HepG2 (cell line): ENCODE results near the gene ZBED5. TPM values are rescaled to one million over a fixed set of nuclear protein-coding genes. Genes with fewer than 3 reads are reported as not detected.

ENCODE experiments used
- AGO2 ChIP-seq: fragments of 200-400 bp; formaldehyde crosslinking; optimal IDR thresholded peaks from 2 replicates; pipeline ENCODE3; 2017; ENCODE audit warnings: mild to moderate bottlenecking, low read depth, low read length, moderate library complexity
- HIVEP1 ChIP-seq: sonication (generic); formaldehyde crosslinking; IDR thresholded peaks from 2 replicates; pipeline ENCODE4 v1.4.0; 2020; ENCODE audit warnings: mild to moderate bottlenecking, missing genetic modification reagents
- HMGA1 ChIP-seq: sonication (generic); formaldehyde crosslinking; conservative IDR thresholded peaks from 2 replicates; pipeline ENCODE4 v1.4.0; 2020; ENCODE audit warnings: missing genetic modification reagents
- KLF13 ChIP-seq: sonication (generic); formaldehyde crosslinking; IDR thresholded peaks from 2 replicates; pipeline ENCODE4 v1.4.0; 2020; ENCODE audit warnings: mild to moderate bottlenecking, missing genetic modification reagents
- MED8 ChIP-seq: sonication (generic); formaldehyde crosslinking; IDR thresholded peaks from 2 replicates; pipeline ENCODE4 v1.8.1; 2023; ENCODE audit warnings: mild to moderate bottlenecking, missing genetic modification reagents; ENCODE audit not compliant: insufficient replicate concordance
- NCOR1 ChIP-seq: fragments of 200-600 bp; sonication (generic); IDR thresholded peaks from 2 replicates; pipeline ENCODE4 v1.7.0; 2017; ENCODE audit warnings: antibody characterized with exemption, low read length, borderline replicate concordance
- NFE2L1 ChIP-seq: sonication (generic); formaldehyde crosslinking; IDR thresholded peaks from 2 replicates; pipeline ENCODE4 v1.4.0; 2020; ENCODE audit warnings: missing genetic modification reagents, mild to moderate bottlenecking, borderline replicate concordance
- NKX3-1 ChIP-seq: sonication (generic); formaldehyde crosslinking; IDR thresholded peaks from 2 replicates; pipeline ENCODE4 v1.5.0; 2020; ENCODE audit warnings: missing genetic modification reagents
- PAWR ChIP-seq: sonication (generic); formaldehyde crosslinking; IDR thresholded peaks from 2 replicates; pipeline ENCODE4 v1.4.0; 2020; ENCODE audit warnings: missing genetic modification reagents, mild to moderate bottlenecking, borderline replicate concordance
- POLR2A ChIP-seq, 2 experiments: IDR thresholded peaks; 2 replicates each; pipeline ENCODE4 v1.6.1; 2011; ENCODE audit warnings: low read depth in 2 of 2, low read length in 2 of 2, mild to moderate bottlenecking in 1 of 2, moderate library complexity in 1 of 2; ENCODE audit not compliant: insufficient read depth in 1 of 2
- SYNCRIP ChIP-seq: fragments of 200-400 bp; formaldehyde crosslinking; IDR thresholded peaks from 2 replicates; pipeline ENCODE4 v1.6.1; 2018; ENCODE audit warnings: mild to moderate bottlenecking, low read depth, low read length; ENCODE audit not compliant: insufficient read depth
- TARDBP ChIP-seq: sonication (generic); formaldehyde crosslinking; IDR thresholded peaks from 2 replicates; pipeline ENCODE4 v1.8.0; 2022; ENCODE audit warnings: mild to moderate bottlenecking, missing genetic modification reagents
- TEAD3 ChIP-seq: optimal IDR thresholded peaks from 2 replicates; pipeline ENCODE3; 2016; ENCODE audit warnings: borderline replicate concordance
- TMF1 ChIP-seq: sonication (generic); formaldehyde crosslinking; IDR thresholded peaks from 2 replicates; pipeline ENCODE4 v1.8.1; 2022; ENCODE audit warnings: low read depth, missing genetic modification reagents
- ZBTB7B ChIP-seq: sonication (generic); formaldehyde crosslinking; IDR thresholded peaks from 2 replicates; pipeline ENCODE4 v1.4.0; 2020; ENCODE audit warnings: missing genetic modification reagents
- ZNF296 ChIP-seq: sonication (generic); formaldehyde crosslinking; conservative IDR thresholded peaks from 2 replicates; pipeline ENCODE4 v1.5.0; 2020; ENCODE audit warnings: mild to moderate bottlenecking, missing genetic modification reagents
- ZNF501 ChIP-seq: sonication (generic); formaldehyde crosslinking; IDR thresholded peaks from 2 replicates; pipeline ENCODE4 v1.5.1; 2020; ENCODE audit warnings: mild to moderate bottlenecking, moderate library complexity, missing genetic modification reagents
- ZNF556 ChIP-seq: sonication (generic); formaldehyde crosslinking; IDR thresholded peaks from 2 replicates; pipeline ENCODE4 v1.4.0; 2020; ENCODE audit warnings: mild to moderate bottlenecking, missing genetic modification reagents, borderline replicate concordance
- ZNF563 ChIP-seq: sonication (generic); formaldehyde crosslinking; IDR thresholded peaks from 2 replicates; pipeline ENCODE4 v1.8.0; 2022; ENCODE audit warnings: mild to moderate bottlenecking, moderate library complexity, missing genetic modification reagents
- ZNF605 ChIP-seq: sonication (generic); formaldehyde crosslinking; IDR thresholded peaks from 2 replicates; pipeline ENCODE4 v1.8.0; 2022; ENCODE audit warnings: mild to moderate bottlenecking, missing genetic modification reagents
- ZNF777 ChIP-seq: sonication (generic); formaldehyde crosslinking; IDR thresholded peaks from 2 replicates; pipeline ENCODE4 v1.4.0; 2020; ENCODE audit warnings: missing genetic modification reagents
- ZNF878 ChIP-seq: sonication (generic); formaldehyde crosslinking; IDR thresholded peaks from 2 replicates; pipeline ENCODE4 v1.8.1; 2023; ENCODE audit warnings: mild to moderate bottlenecking, missing genetic modification reagents, moderate library complexity
- ZSCAN30 ChIP-seq: sonication (generic); formaldehyde crosslinking; IDR thresholded peaks from 2 replicates; pipeline ENCODE4 v1.5.0; 2020; ENCODE audit warnings: mild to moderate bottlenecking, missing genetic modification reagents
- polyA plus RNA-seq, 8 experiments: library from polyadenylated mRNA; depleted of rRNA in 3 of 8; stranded (reverse) in 7 of 8; unstranded in 1 of 8; fragments of >200 nt; fragmentation: Illumina TruSeq in 4 of 8; extraction: Trizol in 4 of 8; gene quantifications; 2 replicates each; pipeline versions ENCODE4 v1.2.1 to v1.2.3, GENCODE V29; 2011 to 2016; ENCODE audit warnings: low read depth in 4 of 8, missing spikeins in 1 of 8, mixed read lengths in 1 of 8; ENCODE audit not compliant: insufficient read depth in 1 of 8
- total RNA-seq, 5 experiments: library from RNA; depleted of rRNA; stranded (reverse); fragments of >200 nt; fragmentation: Illumina TruSeq; extraction: Trizol; gene quantifications; 2 replicates each; pipeline ENCODE4 v1.2.3, GENCODE V29; 2016; ENCODE audit warnings: low read depth in 1 of 5
- TF ChIP-seq, protein P1 (sequence below), 2 experiments: fragments of 450-650 bp in 1 of 2; sonication (generic) in 1 of 2; formaldehyde crosslinking; IDR thresholded peaks; 2 replicates each; pipeline versions ENCODE4 v1.5.0 to v1.8.0; 2020 to 2022; ENCODE audit warnings: mild to moderate bottlenecking in 1 of 2, missing genetic modification reagents in 1 of 2
- TF ChIP-seq, protein P2 (sequence below): sonication (generic); formaldehyde crosslinking; IDR thresholded peaks from 2 replicates; pipeline ENCODE4 v1.9.0; 2022; ENCODE audit warnings: missing genetic modification reagents, mild to moderate bottlenecking, borderline replicate concordance

ZBED5 gene
- total and polyA plus RNA-seq, 2 of the 13 experiments (the other 11 are each of a cell fraction or from before 2014, with no cell fraction given), result 18.2 to 38.6 TPM

DNA sequence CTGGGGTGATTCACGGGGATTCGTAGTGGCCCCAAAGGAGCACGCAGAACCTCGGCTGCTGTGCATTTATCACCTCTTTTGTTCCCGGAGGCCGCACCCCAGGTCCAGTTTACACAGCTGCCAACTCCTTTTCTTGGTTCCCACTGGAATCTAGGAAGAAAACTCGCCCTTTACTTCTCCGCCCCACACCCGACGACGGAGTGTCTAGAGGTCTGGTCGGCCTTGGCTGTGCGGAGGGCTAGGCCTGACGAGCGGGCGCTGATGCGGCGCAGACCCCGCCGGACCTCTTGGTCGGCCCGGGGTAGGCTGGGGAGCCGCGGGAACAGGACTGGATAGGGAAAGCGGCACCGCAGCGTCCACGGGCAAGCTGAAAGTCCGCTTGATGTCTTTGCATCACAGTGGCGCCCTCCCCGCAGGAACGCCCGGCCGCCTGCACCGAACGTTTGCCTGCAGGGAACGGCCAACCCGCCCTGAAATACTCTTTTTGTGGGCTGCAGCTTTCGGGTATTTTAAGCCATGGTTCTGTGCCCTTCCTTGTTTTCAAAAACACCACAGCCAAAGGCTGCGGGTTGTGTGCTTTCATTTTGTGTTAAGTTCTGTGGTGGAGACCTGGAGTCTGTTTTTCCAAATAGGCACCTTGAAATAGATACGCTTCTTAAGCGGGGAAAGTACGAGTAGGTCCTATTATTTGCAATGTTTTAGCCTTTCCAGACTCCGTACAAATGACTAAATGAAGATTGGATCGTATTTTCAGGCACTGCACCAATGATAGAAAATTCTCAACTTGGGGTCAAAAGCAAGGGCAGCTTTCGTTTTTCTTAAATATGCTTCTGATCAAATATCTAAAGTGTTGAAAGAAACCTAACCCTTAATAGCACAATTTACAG, 829 bp upstream of the ZBED5 start (continued):
- TF ChIP-seq NCOR1 (peak; percentile 43; the same call in 1 of the 2 replicates), ZSCAN30 (0 out of 2 replicates have a peak, but pooled peaks have one; percentile 35), ZBTB7B (CRISPR knock-in tag) (0 out of 2 replicates have a peak, but pooled peaks have one; percentile 4), ZNF605 (CRISPR knock-in tag) (0 out of 2 replicates have a peak, but pooled peaks have one; percentile 25), KLF13 (CRISPR knock-in tag) (0 out of 2 replicates have a peak, but pooled peaks have one; percentile 15), ZNF556 (CRISPR knock-in tag) (0 out of 2 replicates have a peak, but pooled peaks have one; percentile 60), PAWR (CRISPR knock-in tag) (no peak), NFE2L1 (CRISPR knock-in tag) (peak; percentile 80; the same call in 1 of the 2 replicates), ZNF563 (CRISPR knock-in tag) (peak; percentile 39; the same call in 1 of the 2 replicates), TEAD3 (CRISPR knock-in tag) (peak; percentile 60), ZNF501 (peak; percentile 54; the same call in 1 of the 2 replicates), ZNF878 (CRISPR knock-in tag) (0 out of 2 replicates have a peak, but pooled peaks have one; percentile 72), ZNF777 (CRISPR knock-in tag) (peak; percentile 91), MED8 (CRISPR knock-in tag) (no peak), NKX3-1 (0 out of 2 replicates have a peak, but pooled peaks have one; percentile 39), AGO2 (peak; percentile 65), TARDBP (no peak), POLR2A (IDR thresholded peaks at IDR 0.05; ENCODE audit: insufficient read depth in 1 of 2, low read depth in 2 of 2, low read length in 2 of 2) (0 out of 4 replicates have a peak, but pooled peaks of 1 of the 2 experiments have one; percentile 21), HIVEP1 (CRISPR knock-in tag) (peak; percentile 62; the same call in 1 of the 2 replicates), TMF1 (CRISPR knock-in tag) (no peak; the same call in 1 of the 2 replicates), HMGA1 (CRISPR knock-in tag) (no peak), ZNF296 (CRISPR knock-in tag) (no peak), SYNCRIP (no peak)
- TF ChIP-seq, protein P1, sequence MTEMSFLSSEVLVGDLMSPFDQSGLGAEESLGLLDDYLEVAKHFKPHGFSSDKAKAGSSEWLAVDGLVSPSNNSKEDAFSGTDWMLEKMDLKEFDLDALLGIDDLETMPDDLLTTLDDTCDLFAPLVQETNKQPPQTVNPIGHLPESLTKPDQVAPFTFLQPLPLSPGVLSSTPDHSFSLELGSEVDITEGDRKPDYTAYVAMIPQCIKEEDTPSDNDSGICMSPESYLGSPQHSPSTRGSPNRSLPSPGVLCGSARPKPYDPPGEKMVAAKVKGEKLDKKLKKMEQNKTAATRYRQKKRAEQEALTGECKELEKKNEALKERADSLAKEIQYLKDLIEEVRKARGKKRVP (CRISPR knock-in tag; IDR thresholded peaks at IDR 0.05), result peak in 1 of 2 experiments; percentile 51; a peak in 1 of 4 replicates
- TF ChIP-seq, protein P2, sequence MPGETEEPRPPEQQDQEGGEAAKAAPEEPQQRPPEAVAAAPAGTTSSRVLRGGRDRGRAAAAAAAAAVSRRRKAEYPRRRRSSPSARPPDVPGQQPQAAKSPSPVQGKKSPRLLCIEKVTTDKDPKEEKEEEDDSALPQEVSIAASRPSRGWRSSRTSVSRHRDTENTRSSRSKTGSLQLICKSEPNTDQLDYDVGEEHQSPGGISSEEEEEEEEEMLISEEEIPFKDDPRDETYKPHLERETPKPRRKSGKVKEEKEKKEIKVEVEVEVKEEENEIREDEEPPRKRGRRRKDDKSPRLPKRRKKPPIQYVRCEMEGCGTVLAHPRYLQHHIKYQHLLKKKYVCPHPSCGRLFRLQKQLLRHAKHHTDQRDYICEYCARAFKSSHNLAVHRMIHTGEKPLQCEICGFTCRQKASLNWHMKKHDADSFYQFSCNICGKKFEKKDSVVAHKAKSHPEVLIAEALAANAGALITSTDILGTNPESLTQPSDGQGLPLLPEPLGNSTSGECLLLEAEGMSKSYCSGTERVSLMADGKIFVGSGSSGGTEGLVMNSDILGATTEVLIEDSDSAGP (CRISPR knock-in tag), result peak; percentile 46; the same call in 1 of the 2 replicates
